WTC11 (cell line): ENCODE results near the gene SLC9A9. TPM values are rescaled to one million over a fixed set of nuclear protein-coding genes. Genes with fewer than 3 reads are reported as not detected.

Experiments
- ATAC-seq: fragments of 200-7000 bp; cut with Tn5 transposase; 2 replicates; pipeline ENCODE4 v1.10.0; 2021; ENCODE audit warnings: mild to moderate bottlenecking, moderate library complexity
- CTCF ChIA-PET: fragments of 300-600 bp; sonication (Branson Sonifier 250); formaldehyde crosslinking; loops from one replicate; lab custom pipeline; 2021; ENCODE audit warnings: antibody characterized with exemption; lab: Charles Lee
- POLR2A ChIA-PET: fragments of 350-600 bp; sonication (Branson Sonifier 250); formaldehyde crosslinking; loops from one replicate; lab custom pipeline; 2021; ENCODE audit warnings: antibody characterized with exemption; lab: Charles Lee
- DNase-seq: peaks from one replicate; pipeline ENCODE4 v3.0.0; 2021; ENCODE audit warnings: low spot score
- H3K27ac Mint-ChIP-seq: 2 replicates; pipeline ENCODE4 v1.8.0; 2021; ENCODE audit warnings: mixed read lengths
- H3K27me3 Mint-ChIP-seq: 2 replicates; pipeline ENCODE4 v1.8.0; 2021; ENCODE audit warnings: low read depth, mild to moderate bottlenecking, moderate library complexity, mixed read lengths
- H3K36me3 Mint-ChIP-seq: 2 replicates; pipeline ENCODE4 v1.8.0; 2021; ENCODE audit warnings: mixed read lengths
- H3K4me1 Mint-ChIP-seq: 2 replicates; pipeline ENCODE4 v1.8.0; 2022; ENCODE audit warnings: mixed read lengths
- H3K4me3 Mint-ChIP-seq: 2 replicates; pipeline ENCODE4 v1.8.0; 2021; ENCODE audit warnings: mild to moderate bottlenecking, moderate library complexity, mixed read lengths
- H3K9me3 Mint-ChIP-seq: 2 replicates; pipeline ENCODE4 v1.8.0; 2021; ENCODE audit warnings: mixed read lengths
- CREB1 ChIP-seq: sonication (generic); formaldehyde crosslinking; IDR thresholded peaks from 2 replicates; pipeline ENCODE4 v1.8.0; 2023; ENCODE audit warnings: mild to moderate bottlenecking, missing genetic modification reagents
- ESRRA ChIP-seq: sonication (generic); formaldehyde crosslinking; IDR thresholded peaks from 2 replicates; pipeline ENCODE4 v1.8.1; 2022; ENCODE audit warnings: mild to moderate bottlenecking, missing genetic modification reagents, borderline replicate concordance
- FOXK1 ChIP-seq: sonication (generic); formaldehyde crosslinking; IDR thresholded peaks from 2 replicates; pipeline ENCODE4 v1.8.0; 2022; ENCODE audit warnings: mild to moderate bottlenecking, moderate library complexity, missing genetic modification reagents
- GTF2I ChIP-seq: fragments of 250-450 bp; sonication (Bioruptor Pico); conservative IDR thresholded peaks from 2 replicates; pipeline ENCODE4 v1.4.0; 2021; ENCODE audit warnings: mild to moderate bottlenecking
- SP1 ChIP-seq: sonication (generic); formaldehyde crosslinking; conservative IDR thresholded peaks from 2 replicates; pipeline ENCODE4 v1.8.1; 2022; ENCODE audit warnings: missing genetic modification reagents
- TEAD1 ChIP-seq: sonication (generic); formaldehyde crosslinking; IDR thresholded peaks from 2 replicates; pipeline ENCODE4 v1.8.0; 2022; ENCODE audit warnings: mild to moderate bottlenecking, missing genetic modification reagents
- ZBTB21 ChIP-seq: sonication (generic); formaldehyde crosslinking; IDR thresholded peaks from 2 replicates; pipeline ENCODE4 v1.8.1; 2023; ENCODE audit warnings: mild to moderate bottlenecking, missing genetic modification reagents, borderline replicate concordance
- ZNF317 ChIP-seq: sonication (generic); formaldehyde crosslinking; IDR thresholded peaks from 2 replicates; pipeline ENCODE4 v1.8.1; 2023; ENCODE audit warnings: low read depth, mild to moderate bottlenecking, moderate library complexity, missing genetic modification reagents, borderline replicate concordance
- total RNA-seq: library from RNA; stranded (reverse); gene quantifications from 3 replicates; pipeline ENCODE4 v1.2.3, GENCODE V29; 2021
- TF ChIP-seq, protein P1 (sequence below): sonication (generic); formaldehyde crosslinking; IDR thresholded peaks from 2 replicates; pipeline ENCODE4 v1.8.0; 2023; ENCODE audit warnings: mild to moderate bottlenecking, missing genetic modification reagents
- TF ChIP-seq, protein P2 (sequence below): sonication (generic); formaldehyde crosslinking; IDR thresholded peaks from 2 replicates; pipeline ENCODE4 v1.8.0; 2022; ENCODE audit warnings: mild to moderate bottlenecking, missing genetic modification reagents
- TF ChIP-seq, protein P3 (sequence below): sonication (generic); formaldehyde crosslinking; IDR thresholded peaks from 2 replicates; pipeline ENCODE4 v1.8.1; 2023; ENCODE audit warnings: mild to moderate bottlenecking, missing genetic modification reagents
- TF ChIP-seq, protein P4 (sequence below): sonication (generic); formaldehyde crosslinking; IDR thresholded peaks from 2 replicates; pipeline ENCODE4 v1.8.1; 2023; ENCODE audit warnings: mild to moderate bottlenecking, missing genetic modification reagents, borderline replicate concordance
- TF ChIP-seq, protein P5 (sequence below): sonication (generic); formaldehyde crosslinking; IDR thresholded peaks from 2 replicates; pipeline ENCODE4 v1.8.0; 2022; ENCODE audit warnings: mild to moderate bottlenecking, missing genetic modification reagents
- TF ChIP-seq, protein P6 (sequence below): sonication (generic); formaldehyde crosslinking; IDR thresholded peaks from 2 replicates; pipeline ENCODE4 v1.8.1; 2022; ENCODE audit warnings: mild to moderate bottlenecking, missing genetic modification reagents, moderate library complexity, borderline replicate concordance
- TF ChIP-seq, protein P7 (sequence below): sonication (generic); formaldehyde crosslinking; conservative IDR thresholded peaks from 2 replicates; pipeline ENCODE4 v1.8.1; 2023; ENCODE audit warnings: mild to moderate bottlenecking, low read depth, missing genetic modification reagents, moderate library complexity
- TF ChIP-seq, protein P8 (sequence below): sonication (generic); formaldehyde crosslinking; IDR thresholded peaks from 2 replicates; pipeline ENCODE4 v1.8.1; 2022; ENCODE audit warnings: mild to moderate bottlenecking, moderate library complexity, missing genetic modification reagents
- TF ChIP-seq, protein P9 (sequence below): sonication (generic); formaldehyde crosslinking; IDR thresholded peaks from 2 replicates; pipeline ENCODE4 v1.8.1; 2023; ENCODE audit warnings: mild to moderate bottlenecking, moderate library complexity, missing genetic modification reagents

Gene SLC9A9
- total RNA-seq, 1 experiment from 2014 or later, result 1.2 TPM

DNA sequence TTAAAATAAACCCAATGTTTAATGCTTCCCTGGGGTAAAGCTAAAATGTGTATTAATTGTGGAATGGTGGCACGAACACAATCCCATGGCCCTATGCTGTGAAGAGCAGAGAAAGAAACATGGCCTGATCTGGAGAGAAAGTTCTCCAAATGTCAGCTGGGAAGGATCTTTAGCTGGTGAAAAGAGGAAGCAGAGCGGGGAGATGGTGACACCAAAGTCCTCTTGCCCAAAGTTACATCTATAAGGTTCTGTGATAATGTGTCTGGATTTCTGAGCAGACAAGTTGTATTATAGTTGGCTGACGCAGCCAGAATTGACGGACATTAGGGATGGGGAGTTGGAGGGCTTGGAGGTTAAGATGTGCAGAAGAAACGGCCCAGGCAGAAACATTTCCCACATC lies 532.5 kb downstream of the SLC9A9 start (continued):
- TF ChIP-seq, protein P1, sequence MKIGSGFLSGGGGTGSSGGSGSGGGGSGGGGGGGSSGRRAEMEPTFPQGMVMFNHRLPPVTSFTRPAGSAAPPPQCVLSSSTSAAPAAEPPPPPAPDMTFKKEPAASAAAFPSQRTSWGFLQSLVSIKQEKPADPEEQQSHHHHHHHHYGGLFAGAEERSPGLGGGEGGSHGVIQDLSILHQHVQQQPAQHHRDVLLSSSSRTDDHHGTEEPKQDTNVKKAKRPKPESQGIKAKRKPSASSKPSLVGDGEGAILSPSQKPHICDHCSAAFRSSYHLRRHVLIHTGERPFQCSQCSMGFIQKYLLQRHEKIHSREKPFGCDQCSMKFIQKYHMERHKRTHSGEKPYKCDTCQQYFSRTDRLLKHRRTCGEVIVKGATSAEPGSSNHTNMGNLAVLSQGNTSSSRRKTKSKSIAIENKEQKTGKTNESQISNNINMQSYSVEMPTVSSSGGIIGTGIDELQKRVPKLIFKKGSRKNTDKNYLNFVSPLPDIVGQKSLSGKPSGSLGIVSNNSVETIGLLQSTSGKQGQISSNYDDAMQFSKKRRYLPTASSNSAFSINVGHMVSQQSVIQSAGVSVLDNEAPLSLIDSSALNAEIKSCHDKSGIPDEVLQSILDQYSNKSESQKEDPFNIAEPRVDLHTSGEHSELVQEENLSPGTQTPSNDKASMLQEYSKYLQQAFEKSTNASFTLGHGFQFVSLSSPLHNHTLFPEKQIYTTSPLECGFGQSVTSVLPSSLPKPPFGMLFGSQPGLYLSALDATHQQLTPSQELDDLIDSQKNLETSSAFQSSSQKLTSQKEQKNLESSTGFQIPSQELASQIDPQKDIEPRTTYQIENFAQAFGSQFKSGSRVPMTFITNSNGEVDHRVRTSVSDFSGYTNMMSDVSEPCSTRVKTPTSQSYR, result no peak
- TF ChIP-seq, protein P2, sequence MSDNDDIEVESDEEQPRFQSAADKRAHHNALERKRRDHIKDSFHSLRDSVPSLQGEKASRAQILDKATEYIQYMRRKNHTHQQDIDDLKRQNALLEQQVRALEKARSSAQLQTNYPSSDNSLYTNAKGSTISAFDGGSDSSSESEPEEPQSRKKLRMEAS, result no peak
- TF ChIP-seq, protein P3, sequence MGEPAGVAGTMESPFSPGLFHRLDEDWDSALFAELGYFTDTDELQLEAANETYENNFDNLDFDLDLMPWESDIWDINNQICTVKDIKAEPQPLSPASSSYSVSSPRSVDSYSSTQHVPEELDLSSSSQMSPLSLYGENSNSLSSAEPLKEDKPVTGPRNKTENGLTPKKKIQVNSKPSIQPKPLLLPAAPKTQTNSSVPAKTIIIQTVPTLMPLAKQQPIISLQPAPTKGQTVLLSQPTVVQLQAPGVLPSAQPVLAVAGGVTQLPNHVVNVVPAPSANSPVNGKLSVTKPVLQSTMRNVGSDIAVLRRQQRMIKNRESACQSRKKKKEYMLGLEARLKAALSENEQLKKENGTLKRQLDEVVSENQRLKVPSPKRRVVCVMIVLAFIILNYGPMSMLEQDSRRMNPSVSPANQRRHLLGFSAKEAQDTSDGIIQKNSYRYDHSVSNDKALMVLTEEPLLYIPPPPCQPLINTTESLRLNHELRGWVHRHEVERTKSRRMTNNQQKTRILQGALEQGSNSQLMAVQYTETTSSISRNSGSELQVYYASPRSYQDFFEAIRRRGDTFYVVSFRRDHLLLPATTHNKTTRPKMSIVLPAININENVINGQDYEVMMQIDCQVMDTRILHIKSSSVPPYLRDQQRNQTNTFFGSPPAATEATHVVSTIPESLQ (CRISPR knock-in tag), result no peak
- TF ChIP-seq TEAD1 (no peak), ESRRA (CRISPR knock-in tag) (no peak), GTF2I (CRISPR knock-in tag) (no peak)
- TF ChIP-seq, protein P4, sequence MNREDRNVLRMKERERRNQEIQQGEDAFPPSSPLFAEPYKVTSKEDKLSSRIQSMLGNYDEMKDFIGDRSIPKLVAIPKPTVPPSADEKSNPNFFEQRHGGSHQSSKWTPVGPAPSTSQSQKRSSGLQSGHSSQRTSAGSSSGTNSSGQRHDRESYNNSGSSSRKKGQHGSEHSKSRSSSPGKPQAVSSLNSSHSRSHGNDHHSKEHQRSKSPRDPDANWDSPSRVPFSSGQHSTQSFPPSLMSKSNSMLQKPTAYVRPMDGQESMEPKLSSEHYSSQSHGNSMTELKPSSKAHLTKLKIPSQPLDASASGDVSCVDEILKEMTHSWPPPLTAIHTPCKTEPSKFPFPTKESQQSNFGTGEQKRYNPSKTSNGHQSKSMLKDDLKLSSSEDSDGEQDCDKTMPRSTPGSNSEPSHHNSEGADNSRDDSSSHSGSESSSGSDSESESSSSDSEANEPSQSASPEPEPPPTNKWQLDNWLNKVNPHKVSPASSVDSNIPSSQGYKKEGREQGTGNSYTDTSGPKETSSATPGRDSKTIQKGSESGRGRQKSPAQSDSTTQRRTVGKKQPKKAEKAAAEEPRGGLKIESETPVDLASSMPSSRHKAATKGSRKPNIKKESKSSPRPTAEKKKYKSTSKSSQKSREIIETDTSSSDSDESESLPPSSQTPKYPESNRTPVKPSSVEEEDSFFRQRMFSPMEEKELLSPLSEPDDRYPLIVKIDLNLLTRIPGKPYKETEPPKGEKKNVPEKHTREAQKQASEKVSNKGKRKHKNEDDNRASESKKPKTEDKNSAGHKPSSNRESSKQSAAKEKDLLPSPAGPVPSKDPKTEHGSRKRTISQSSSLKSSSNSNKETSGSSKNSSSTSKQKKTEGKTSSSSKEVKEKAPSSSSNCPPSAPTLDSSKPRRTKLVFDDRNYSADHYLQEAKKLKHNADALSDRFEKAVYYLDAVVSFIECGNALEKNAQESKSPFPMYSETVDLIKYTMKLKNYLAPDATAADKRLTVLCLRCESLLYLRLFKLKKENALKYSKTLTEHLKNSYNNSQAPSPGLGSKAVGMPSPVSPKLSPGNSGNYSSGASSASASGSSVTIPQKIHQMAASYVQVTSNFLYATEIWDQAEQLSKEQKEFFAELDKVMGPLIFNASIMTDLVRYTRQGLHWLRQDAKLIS, result no peak
- TF ChIP-seq, protein P5, sequence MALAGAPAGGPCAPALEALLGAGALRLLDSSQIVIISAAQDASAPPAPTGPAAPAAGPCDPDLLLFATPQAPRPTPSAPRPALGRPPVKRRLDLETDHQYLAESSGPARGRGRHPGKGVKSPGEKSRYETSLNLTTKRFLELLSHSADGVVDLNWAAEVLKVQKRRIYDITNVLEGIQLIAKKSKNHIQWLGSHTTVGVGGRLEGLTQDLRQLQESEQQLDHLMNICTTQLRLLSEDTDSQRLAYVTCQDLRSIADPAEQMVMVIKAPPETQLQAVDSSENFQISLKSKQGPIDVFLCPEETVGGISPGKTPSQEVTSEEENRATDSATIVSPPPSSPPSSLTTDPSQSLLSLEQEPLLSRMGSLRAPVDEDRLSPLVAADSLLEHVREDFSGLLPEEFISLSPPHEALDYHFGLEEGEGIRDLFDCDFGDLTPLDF (CRISPR knock-in tag), result no peak
- TF ChIP-seq, all 79 proteins: peak for 0

DNA sequence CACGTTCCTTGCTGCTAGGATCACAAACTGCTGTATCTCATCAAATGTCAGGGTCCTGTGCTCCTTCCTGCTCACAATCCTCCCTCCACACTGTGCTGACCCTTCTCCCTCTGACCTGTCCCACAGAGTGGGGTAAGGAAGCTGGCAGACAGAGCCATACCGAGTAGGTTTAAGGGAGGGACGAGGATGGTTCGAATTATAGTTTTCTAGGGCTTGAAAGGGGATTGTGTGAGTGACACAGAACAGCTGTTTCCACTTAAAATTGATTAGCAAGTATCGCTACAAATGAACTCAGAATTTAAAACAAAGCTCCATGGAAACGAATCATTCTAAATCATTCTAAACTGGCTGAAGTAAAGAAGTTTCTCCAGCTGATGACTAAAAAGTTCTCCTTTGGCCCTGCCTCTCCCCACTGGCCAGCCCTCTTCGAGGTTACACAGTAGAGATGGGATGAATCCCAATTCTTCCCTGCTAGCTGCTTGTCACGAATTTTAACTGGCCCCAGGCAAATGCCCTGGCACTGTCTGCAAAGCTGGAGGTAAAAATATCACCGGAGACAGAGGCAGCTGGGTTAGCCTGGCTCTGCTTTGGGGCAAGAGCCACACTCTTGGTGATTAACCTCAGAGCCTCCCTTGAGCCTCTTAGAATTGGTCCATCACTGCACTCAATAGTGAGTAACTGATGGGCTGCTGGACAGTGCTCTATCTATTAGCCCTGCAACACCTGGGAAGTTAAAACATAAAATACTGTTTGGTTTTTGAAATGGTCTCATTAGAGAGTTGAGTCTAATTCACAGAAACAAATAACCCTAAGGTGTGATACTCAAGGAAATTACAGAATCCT lies 533.8 kb downstream of the SLC9A9 start:
- Mint-ChIP-seq H3K9me3 (no peaks in the 10 kb centered on the region), H3K27ac (no peak overlapping the region), H3K4me3 (no peak overlapping the region), H3K36me3 (no peaks in the 10 kb centered on the region), H3K27me3 (no peaks in the 10 kb centered on the region; the same call in 1 of the 2 replicates), H3K4me1 (peaks cover 5% of the 10 kb centered on the region; the same call in 1 of the 2 replicates)
- DNase-seq (no peak), ATAC-seq (no peak)
- ChIA-PET POLR2A (interaction anchor here (0.7 kb wide), 1 partner anchor 153 kb away, joined by 3 read pairs; no protein-coding TSS in a partner anchor), CTCF (interaction anchor here (0.5 kb wide), 1 partner anchor 1913 kb away, joined by 3 read pairs; no protein-coding TSS in a partner anchor)
- TF ChIP-seq ZNF317 (no peak), ZBTB21 (no peak), FOXK1 (CRISPR knock-in tag) (no peak), SP1 (CRISPR knock-in tag) (no peak), GTF2I (CRISPR knock-in tag) (no peak), CREB1 (CRISPR knock-in tag) (no peak)
- TF ChIP-seq, protein P6, sequence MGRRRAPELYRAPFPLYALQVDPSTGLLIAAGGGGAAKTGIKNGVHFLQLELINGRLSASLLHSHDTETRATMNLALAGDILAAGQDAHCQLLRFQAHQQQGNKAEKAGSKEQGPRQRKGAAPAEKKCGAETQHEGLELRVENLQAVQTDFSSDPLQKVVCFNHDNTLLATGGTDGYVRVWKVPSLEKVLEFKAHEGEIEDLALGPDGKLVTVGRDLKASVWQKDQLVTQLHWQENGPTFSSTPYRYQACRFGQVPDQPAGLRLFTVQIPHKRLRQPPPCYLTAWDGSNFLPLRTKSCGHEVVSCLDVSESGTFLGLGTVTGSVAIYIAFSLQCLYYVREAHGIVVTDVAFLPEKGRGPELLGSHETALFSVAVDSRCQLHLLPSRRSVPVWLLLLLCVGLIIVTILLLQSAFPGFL, result no peak
- TF ChIP-seq, protein P7, sequence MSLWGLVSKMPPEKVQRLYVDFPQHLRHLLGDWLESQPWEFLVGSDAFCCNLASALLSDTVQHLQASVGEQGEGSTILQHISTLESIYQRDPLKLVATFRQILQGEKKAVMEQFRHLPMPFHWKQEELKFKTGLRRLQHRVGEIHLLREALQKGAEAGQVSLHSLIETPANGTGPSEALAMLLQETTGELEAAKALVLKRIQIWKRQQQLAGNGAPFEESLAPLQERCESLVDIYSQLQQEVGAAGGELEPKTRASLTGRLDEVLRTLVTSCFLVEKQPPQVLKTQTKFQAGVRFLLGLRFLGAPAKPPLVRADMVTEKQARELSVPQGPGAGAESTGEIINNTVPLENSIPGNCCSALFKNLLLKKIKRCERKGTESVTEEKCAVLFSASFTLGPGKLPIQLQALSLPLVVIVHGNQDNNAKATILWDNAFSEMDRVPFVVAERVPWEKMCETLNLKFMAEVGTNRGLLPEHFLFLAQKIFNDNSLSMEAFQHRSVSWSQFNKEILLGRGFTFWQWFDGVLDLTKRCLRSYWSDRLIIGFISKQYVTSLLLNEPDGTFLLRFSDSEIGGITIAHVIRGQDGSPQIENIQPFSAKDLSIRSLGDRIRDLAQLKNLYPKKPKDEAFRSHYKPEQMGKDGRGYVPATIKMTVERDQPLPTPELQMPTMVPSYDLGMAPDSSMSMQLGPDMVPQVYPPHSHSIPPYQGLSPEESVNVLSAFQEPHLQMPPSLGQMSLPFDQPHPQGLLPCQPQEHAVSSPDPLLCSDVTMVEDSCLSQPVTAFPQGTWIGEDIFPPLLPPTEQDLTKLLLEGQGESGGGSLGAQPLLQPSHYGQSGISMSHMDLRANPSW (CRISPR knock-in tag), result no peak
- TF ChIP-seq, protein P8, sequence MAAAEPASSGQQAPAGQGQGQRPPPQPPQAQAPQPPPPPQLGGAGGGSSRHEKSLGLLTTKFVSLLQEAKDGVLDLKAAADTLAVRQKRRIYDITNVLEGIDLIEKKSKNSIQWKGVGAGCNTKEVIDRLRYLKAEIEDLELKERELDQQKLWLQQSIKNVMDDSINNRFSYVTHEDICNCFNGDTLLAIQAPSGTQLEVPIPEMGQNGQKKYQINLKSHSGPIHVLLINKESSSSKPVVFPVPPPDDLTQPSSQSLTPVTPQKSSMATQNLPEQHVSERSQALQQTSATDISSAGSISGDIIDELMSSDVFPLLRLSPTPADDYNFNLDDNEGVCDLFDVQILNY (CRISPR knock-in tag), result no peak
- TF ChIP-seq, protein P9, sequence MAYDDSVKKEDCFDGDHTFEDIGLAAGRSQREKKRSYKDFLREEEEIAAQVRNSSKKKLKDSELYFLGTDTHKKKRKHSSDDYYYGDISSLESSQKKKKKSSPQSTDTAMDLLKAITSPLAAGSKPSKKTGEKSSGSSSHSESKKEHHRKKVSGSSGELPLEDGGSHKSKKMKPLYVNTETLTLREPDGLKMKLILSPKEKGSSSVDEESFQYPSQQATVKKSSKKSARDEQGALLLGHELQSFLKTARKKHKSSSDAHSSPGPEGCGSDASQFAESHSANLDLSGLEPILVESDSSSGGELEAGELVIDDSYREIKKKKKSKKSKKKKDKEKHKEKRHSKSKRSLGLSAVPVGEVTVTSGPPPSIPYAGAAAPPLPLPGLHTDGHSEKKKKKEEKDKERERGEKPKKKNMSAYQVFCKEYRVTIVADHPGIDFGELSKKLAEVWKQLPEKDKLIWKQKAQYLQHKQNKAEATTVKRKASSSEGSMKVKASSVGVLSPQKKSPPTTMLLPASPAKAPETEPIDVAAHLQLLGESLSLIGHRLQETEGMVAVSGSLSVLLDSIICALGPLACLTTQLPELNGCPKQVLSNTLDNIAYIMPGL (CRISPR knock-in tag), result no peak
